GM18502 (cell line): ENCODE results near the gene AP3S1.
"Not testable (repeated sequence)": the region's sequence is repeated elsewhere in the genome, so short reads cannot be mapped to it uniquely, and the experiment has no call there.

Source experiments
- ATAC-seq: cut with Tn5 transposase; IDR thresholded peaks from one replicate; pipeline ENCODE4 v1.9.1; 2021; ENCODE audit warnings: mild to moderate bottlenecking; ENCODE audit not compliant: unreplicated experiment, poor library complexity

AP3S1 gene

DNA sequence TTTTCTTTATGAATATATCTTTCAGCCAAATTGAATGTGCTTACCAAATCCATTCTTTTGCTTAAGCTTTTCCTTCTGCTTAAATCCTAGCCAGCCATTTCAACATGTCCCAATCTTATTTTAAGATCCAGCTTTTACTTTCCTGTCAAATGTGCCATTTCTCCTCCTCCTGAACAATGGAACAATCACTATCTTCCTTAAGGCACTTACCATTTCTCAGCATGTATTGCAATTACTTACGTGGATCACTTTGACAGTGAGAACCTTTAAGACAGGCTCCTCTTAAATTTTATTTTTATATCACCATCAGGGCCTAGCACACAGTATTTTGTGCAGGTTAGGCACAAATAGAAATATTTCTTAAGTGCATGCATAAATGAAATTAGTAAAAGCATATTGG, 20.9 kb upstream of the AP3S1 start:
- no peak for ATAC-seq

DNA sequence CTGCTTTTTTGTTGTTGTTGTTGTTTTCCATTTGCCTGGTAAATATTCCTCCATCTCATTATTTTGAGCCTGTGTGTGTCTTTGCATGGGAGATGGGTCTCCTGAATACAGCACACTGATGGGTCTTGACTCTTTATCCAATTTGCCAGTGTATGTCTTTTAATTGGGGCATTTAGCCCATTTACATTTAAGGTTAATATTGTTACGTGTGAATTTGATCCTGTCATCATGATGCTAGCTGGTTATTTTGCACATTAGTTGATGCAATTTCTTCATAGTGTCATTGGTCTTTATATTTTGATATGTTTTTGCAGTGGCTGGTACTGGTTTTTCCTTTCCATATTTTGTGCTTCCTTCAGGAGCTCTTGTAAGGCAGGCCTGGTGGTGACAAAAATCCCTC, 16.8 kb upstream of the AP3S1 start:
- ATAC-seq = not testable (repeated sequence)

DNA sequence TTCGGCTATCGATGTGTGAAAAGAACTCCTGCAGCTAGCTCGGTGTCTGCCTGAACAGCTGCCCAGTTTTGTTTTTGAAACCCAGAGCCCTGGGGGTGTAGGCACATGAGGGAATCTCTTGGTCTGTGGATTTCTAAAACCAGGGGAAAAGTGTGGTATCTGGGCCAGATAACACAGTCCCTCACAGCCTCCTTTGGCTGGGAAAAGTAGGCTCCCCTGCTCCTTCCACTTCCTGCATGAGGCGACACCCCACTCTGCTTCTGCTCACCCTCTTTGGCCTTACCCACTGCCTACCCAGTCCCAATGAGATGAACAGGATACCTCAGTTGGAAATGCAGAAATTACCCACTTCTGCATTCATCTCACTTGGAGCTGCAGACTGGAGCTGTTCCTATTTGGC, 15.8 kb upstream of the AP3S1 start:
- no peak for ATAC-seq

DNA sequence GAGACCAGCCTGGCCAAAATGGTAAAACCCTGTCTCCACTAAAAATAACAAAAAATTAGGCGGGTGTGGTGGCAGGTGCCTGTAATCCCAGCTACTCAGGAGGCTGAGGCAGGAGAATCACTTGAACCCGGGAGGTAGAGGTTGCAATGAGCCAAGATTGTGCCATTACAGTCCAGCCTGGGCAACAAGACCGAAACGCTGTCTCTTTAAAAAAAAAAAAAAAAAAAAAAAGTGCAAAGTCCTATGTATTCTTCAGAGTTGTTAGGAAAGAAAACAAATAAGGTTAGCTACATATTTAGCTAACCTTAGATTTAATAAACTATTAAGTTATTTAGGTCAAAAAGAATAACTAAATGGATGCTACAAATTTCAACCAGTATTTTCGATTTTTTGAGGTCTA, 11.8 kb upstream of the AP3S1 start:
- ATAC-seq = no peak

DNA sequence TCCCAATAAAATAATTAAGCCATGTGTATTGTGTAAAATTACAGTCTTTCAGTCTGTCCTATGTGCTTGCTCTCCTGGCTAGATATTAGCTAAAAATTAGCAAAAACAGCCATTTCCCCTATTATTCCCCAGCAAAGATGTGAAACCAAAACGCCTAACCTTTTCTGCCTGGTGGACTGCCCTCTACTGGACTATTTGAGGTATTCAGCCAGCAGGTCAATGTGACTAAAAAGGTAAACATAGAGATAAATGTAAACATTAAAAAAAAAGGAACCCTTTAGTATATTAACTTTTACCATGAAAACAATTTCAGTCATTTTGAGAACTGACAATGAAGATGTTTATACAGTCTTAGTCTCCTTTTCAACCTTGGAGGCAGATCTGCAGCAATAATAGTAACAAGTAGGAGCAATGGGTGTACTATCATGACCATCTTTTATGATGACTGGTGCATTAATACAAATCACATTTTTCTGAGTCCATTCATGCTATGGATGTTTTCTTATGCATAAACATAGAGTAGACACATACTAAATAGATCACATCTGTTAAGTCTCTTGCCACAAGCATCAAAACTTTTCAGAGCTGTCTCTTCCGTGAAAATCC, 10.5 kb upstream of the AP3S1 start:
- ATAC-seq = peak; percentile 80

DNA sequence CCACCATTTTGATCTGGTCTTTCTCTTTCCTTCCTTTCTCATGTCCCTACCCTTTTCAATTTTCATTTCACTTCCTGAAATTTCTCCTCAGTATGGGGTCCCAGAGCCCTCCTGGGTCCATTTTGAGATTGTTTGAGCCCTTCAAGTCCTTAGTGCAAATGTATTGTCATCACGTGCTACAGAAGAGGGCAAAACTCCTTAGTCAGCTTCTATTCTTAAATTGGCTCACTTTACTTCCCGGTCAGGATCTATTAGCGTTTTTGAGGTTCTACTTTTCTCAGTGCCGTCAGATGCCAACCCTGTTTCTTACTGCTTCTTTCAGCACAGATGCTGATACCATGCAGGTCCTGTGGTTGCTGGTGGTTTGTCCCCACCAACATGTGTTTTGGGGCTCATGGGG, 6.3 kb upstream of the AP3S1 start:
- no peak for ATAC-seq

DNA sequence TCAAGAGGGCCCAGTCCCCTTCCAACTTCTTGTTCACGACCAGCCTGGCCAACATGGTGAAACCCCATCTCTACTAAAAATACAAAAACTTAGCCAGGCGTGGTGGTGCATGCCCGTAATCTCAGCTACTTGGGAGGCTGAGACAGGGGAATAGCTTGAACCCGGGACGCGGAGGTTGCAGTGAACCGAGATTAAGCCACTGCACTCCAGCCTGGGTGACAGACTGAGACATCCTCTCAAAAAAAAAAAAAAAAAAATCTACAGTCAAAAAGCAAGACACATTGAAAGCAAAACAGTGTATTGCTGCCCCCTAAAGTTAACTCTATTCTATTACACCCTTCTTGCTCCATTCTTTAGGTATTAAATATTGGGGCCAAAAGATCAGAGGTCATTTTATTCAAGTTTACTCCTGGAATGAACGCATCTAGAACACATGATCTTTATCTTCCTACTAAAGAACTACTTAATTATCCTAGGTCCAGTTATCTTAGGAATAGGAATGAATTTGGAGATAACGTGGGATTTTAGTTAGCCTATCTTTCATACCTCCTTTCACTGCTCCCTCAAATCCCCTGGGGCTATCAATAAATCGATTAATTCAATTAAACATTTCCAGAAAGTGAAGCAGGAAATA, 2.7 kb upstream of the AP3S1 start:
- ATAC-seq = peak; percentile 21

DNA sequence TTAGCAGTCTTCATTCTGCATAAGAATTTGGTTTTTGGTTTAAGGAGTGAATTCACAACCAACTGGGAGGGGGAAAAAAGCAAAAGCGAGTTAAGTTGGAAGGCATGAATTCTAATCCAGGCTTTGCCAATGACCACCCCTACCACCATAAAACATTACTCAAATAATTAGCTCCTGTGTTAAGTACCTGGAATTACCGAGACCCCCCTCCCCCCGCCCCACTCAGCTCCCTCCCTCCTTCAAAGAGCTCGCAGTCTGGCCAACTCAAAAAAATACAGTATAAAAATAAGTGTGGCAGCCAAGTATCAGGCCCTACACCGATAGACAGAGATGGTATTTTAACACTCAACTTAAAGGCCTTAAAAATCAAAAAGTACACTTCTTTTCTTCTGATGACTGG, 862 bp upstream of the AP3S1 start:
- no peak for ATAC-seq

DNA sequence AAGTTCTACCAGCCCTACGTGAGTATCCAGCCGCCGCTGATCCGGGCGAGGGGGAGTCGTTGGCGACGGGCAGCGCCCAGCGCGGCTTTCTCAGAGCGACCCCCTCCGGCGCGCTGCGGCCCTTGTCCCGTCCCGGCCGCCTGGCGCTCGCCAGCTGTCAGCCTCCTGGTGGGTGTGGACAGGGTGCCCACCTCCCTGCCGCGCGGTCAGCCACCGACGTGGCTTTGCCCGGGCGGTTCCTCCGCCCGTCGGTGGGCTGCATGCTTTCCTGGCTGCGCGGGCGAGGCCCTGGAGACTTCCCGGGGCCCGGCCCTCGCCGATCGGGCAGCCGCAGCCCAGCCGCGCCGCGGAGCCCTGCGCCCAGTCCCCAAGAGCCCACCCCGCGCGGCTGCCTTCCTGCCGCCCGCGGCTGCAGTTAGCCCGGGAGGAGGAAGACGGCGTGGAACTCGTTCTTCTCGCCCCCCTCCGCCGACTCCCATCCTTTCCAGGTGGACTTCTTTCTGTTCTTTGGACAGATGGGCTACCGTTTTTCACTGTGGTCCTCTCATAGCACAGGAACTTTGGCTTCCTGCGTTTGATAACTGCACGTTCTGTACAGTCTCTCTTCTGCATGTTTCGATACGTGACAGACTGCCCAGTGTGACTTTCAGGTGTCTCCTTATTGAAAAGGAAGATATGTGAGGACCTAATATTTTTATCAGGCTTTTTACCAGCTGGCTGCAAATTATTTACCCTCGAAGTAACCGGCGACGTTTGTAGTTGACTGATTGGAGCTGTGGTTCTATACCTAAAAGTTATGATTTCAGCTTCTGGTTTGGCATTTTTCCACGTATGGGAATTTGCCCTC, 577 bp downstream of the AP3S1 start:
- peak; percentile 30 for ATAC-seq

DNA sequence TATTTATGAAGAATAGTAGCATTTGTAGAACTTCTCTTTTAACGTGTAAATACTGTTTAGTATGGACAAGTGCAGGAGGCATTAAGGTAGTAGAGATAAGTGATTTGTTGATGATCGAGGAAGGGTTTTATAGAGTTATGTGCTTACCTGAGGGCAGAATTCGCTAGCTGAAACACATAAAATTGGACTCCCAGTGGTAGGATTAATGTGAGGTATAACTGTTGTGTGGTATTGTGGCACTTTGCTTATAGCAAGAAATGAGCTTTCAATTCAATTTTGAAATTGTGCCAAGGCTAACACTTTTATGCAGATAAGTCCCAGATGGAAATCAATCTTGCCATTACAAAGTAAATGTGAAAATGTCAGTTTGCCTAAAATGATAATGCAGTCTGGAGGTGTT, 1.2 kb downstream of the AP3S1 start:
- ATAC-seq = no peak

DNA sequence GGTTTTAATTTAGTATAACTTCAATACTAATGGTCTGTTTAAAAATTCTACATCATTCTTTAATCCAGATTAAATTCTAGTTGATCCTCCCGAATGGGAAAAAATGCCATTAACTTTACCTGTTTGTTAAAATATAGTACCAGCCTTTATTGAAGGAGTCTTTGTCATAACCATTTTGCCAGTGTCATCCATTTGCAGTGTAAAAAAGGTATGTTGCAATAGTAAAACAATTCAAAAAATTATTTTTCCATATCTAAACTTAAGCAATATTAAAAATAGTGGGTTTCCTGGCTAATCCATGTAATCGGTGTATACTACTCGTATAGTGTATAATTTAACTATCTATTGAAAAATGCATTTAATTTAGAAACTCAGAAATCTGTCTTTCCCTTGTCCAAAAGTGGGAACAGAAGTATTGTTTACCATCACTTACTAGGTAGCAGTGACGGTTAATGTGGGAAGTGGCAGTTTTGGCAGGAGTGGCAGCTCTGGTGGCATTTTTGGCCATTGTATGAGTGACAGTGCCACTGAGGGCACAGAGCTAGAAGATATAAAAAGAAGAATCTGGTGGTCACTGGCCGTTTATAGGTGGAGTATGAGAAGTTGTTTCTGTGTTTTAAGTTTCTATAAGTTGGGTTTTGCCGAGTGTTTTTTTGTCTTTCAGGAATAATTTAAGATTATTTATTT, 1.9 kb downstream of the AP3S1 start:
- no peak for ATAC-seq

DNA sequence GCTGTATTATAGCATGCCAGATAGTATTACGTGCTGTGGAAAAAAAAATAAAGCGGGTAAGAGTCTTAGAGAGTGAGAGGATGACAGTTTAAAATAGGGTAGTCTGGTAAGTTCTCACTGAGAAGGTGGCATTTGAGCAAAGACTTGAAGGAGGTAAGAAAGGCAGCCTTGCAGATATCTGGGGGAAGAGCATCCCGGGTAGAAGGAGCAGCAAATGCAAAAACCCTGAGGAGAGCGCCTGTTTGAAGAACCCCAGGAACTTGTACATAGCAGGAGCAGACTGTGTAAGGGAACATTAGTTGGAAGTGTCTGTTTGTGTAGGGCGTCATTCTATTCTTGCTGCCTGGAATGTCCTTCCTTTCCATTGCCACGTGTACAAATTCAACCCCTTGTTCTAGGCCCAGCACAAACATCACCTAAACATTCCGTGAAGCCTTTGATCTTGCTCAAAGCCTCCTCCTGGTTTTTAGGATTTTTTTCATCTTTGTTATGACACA, 2.6 kb downstream of the AP3S1 start:
- ATAC-seq = no peak

DNA sequence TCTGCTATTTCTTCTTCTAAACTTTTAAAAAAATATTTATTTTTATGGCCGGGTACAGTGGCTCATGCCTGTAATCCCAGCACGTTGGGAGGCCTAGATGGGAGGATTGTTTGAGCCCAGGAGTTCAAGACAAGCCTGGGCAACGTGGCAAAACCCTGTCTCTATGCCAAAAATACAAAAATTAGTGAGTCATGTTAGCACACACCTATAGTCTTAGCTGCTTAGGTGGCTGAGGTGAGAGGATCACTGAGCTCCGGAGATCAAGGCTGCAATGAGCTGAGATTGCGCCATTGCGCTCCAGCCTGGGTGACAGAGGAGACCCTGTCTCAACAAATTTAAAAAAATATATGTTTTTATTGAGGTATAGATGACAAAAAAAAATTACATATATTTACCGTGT, 5.6 kb downstream of the AP3S1 start:
- ATAC-seq = no peak

DNA sequence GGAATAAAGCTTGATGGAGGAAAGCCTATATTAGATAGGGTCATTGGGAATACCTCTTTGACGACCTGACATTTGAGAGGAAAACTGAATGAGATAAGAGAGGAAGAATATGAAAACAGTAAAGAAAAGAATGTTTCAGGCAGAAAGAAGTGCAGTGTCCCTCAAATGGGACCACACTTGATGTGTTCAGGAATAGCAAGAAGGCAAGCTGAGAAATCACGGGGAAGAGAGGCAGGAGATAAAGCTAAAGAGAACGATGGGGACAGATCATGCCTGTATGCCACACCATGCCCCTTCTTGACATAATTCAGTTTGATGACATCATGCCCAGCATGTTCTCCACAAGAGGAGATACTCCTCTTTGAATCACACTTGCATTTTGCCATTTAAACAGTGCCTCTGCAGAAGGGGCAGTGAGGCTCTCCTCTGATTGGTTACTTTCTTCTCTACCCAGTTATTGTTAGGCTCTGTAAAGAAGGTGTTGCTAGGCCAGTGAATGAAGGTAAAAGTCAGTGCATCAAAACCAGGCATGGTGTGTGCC, 7.6 kb downstream of the AP3S1 start:
- no peak for ATAC-seq

DNA sequence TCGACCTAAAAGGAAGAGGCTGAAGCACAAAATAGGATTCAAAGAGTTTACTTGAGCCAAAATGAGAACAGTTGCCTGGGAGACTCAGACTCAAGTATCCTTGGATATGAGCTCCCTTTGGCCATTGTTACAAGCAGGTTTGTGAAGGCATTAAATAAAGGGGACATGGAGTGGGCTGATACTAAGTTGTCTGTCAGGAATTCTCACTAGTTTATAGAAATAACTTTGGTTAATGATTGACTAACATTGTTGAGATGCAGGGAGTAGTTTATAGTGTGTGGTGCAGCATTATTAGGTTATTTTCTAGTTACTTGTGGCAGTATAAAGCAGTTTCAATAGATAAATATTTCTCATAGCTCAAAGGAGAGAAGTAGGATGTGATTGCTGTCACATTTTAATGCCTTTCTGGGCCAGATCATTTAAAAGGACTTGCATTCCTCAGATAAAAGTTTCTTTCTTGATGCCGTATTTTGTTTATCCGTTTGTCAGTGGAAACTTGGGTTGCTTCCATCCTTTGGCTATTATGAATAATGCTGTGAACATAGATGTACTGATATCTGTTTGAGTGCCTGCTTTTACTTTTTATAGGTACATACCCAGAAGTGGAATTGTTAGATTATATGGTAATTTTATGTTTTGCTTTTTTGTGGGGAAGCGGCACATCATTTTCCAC, 9.1 kb downstream of the AP3S1 start:
- no peak for ATAC-seq

DNA sequence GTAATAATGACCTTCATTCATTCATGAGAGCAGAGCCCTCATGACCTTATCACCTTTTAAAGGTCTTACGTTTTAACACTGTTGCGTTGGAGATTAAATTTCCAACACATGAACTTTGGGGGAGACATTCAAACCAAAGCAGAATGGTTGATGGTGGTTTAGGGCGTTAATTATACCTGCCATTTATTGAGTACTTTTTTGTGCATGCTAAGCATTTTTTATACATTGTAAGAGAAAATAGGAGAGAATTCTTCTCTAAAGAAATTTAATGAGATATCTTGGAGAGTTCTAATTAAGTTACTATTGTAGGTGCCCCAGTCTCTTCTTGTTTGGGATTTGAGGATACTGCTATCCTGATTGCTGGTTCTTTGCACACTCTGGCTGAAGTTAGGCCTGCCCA, 12.4 kb downstream of the AP3S1 start:
- no peak for ATAC-seq

DNA sequence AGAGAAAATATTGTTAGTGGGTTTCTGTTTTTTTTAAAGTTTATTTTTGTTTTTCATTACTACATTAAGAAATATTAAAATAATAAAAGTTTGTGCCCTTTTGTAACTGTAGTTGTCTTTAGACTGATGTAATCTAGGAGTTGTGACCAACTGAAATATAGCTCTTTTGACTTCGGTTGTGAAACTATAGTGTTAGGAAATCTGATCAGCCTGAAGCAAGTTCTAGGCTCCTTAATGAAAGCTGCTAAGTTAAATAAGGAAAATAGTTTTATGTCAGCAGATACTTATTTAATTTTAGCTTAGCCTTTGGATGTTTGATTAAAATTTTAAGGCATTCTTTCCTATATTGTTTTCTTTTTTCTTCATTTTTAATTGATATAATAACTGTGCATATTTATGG, 14.2 kb downstream of the AP3S1 start:
- ATAC-seq = no peak

DNA sequence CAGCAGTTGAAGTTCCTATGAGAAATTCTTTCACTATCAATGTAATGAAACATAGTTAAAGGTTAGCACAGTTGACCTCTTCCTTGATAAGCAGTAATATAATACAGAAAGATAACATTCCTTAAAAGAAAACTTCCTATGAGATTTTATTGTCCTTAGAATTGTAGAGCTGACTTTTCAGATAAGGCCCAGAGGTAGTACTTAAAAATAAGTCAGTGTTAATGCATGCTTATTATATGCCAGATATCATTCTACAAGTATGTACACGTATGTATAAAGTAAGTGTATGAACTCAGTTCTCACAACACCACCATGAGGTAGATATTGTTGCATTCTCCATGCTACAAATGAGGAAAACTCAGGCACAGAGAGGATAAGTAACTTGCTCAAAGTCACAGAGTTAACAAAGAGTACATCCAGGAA, 15.3 kb downstream of the AP3S1 start:
- ATAC-seq = no peak

DNA sequence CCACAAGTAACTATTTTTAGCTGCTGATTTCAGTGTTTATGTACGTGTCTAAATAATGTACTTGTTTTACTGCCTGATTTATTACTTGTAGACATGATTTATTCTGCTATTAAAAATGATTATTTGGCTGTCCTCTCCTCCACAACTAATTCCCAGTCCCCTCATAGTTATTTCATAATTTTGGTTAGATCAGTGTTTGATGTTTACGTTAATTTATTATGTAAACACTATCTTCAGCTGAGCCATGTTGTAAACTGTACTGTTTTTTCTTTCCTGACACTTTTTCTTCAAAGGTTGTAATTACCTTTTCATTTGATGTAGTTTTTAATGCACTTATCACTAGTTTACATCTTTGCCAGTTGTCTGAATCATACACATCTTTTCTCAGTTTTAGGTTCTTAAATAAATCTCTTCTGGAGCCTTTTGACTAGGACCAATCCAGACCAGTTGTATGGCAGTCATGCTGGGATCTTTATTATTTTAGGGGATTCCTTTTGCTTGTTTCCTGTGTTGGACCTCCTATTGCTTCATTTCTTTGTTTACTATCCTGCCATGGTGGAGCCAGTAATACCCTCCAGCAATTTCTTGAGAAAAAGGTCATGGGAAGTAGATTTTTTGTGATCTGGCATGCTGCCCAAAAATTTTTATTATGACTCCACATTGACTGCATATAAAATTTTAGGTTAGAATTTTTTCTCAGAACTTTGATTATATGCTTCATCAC, 16.1 kb downstream of the AP3S1 start:
- no peak for ATAC-seq
